AG04449 (cell line): ENCODE data around the gene MCOLN3.

Source experiments
- CTCF ChIA-PET: fragments of 350-600 bp; formaldehyde crosslinking; extraction: SDS; loops from one replicate; lab custom pipeline; 2021; ENCODE audit warnings: antibody characterized with exemption; lab: Yijun Ruan, JAX
- POLR2A ChIA-PET: fragments of 400-600, 350-600 bp; formaldehyde crosslinking; extraction: SDS; loops from one replicate; lab custom pipeline; 2020; ENCODE audit warnings: antibody characterized with exemption, inconsistent platforms; lab: Yijun Ruan, JAX
- DNase-seq: peaks from one replicate; pipeline ENCODE4 v3.0.0-alpha.2; 2010; ENCODE audit warnings: low read depth, low spot score
- H3K4me3 ChIP-seq: 2 replicates; pipeline ENCODE4 v1.5.1; 2011; ENCODE audit warnings: low read depth, mild to moderate bottlenecking, control low read depth, low read length
- CTCF ChIP-seq: IDR thresholded peaks from one replicate; pipeline ENCODE4 v1.5.1; 2011; ENCODE audit warnings: mild to moderate bottlenecking, moderate library complexity, low read length, control low read depth, inconsistent platforms; ENCODE audit not compliant: insufficient read depth; ENCODE audit errors: missing control alignments

The MCOLN3 gene

GRCh38 chr1:84998642-84999280 lies 49.5 kb downstream of the MCOLN3 start:
- CTCF ChIA-PET, result no interaction called here
- DNase-seq, result no peak
- no peak for TF ChIP-seq CTCF
- POLR2A ChIA-PET, result no interaction called here
- no peak overlapping the region for H3K4me3 ChIP-seq

GRCh38 chr1:84997667-84998600 lies 50.4 kb downstream of the MCOLN3 start:
- no peak for TF ChIP-seq CTCF
- H3K4me3 ChIP-seq, result peak overlapping the region; percentile 53
- DNase-seq, result no peak
- ChIA-PET POLR2A (no interaction called here), CTCF (interaction anchor here (2.4 kb wide), 1 partner anchor 53 kb away, joined by 7 read pairs; no protein-coding TSS in a partner anchor)

GRCh38 chr1:84996846-84997666 lies 51.2 kb downstream of the MCOLN3 start, which contains the start of gene MCOLN2:
Gene MCOLN2 (minus strand): TSS chr1:84997113. CDS start chr1:84996872, 241 bp downstream.
- no peak for DNase-seq
- H3K4me3 ChIP-seq, result peak within 1 kb of the TSS; percentile 53
- no peak for TF ChIP-seq CTCF
- ChIA-PET POLR2A (no interaction called here), CTCF (interaction anchor here (2.4 kb wide), 1 partner anchor 52 kb away, joined by 7 read pairs; no protein-coding TSS in a partner anchor)

- no peak overlapping the region for H3K4me3 ChIP-seq
- CTCF ChIA-PET, result interaction anchor here (2.4 kb wide), 1 partner anchor 51 kb away, joined by 7 read pairs; no protein-coding TSS in a partner anchor
- POLR2A ChIA-PET, result no interaction called here
- no peak for TF ChIP-seq CTCF
- DNase-seq, result no peak
These were observed 52.6 kb downstream of the MCOLN3 start for GRCh38 chr1:84995484-84996334.

- CTCF ChIA-PET, result interaction anchor here (0.9 kb wide), 1 partner anchor 268 kb away, joined by 3 read pairs; the partner anchor contains the start of gene C1orf52
- H3K4me3 ChIP-seq, result no peak overlapping the region
- no peak for DNase-seq
- TF ChIP-seq CTCF, result no peak
- POLR2A ChIA-PET, result no interaction called here
These were observed 57.0 kb downstream of the MCOLN3 start for GRCh38 chr1:84991097-84991920.
